Measurements from ENCODE around the gene NOL11.

DNA sequence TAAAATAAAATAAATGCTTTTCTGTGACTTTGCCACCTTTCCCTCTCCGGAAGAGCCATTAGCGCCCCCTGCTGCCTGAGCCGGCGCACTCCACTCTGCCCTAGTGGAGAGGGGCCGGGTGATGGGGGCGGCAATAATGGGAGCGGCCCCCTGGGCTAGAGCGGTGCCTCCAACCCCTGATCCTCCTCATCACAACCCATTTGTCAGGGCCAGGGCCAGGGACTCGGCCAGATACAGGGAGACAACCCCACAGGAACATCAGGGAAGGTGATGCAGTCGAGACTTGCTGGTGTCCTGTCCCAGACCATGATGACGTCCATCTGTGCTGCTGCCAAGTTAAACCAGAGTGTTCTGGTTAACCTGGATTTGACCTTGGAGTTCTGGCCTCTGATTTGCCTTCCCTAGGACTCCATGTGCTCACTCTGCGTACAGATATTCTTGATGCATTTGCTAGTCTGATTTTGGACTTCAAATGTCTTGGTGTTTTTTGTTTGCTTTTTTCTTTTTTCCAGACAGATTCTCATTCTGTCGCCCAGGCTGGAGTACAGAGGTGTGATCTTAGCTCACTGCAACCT, 61.4 kb downstream of the NOL11 start:
- TF ChIP-seq TEAD4 (IDR thresholded peaks at IDR 0.05) (no peak), CREB1 (IDR thresholded peaks at IDR 0.05; ENCODE audit: low read depth) (no peak), TCF12 (IDR thresholded peaks at IDR 0.05; ENCODE audit: low read depth) (no peak), ZBTB7A (IDR thresholded peaks at IDR 0.05; ENCODE audit: low read depth) (peak; percentile 91), CEBPB (IDR thresholded peaks at IDR 0.05) (no peak), EGR1 (IDR thresholded peaks at IDR 0.05) (no peak), TAF1 (IDR thresholded peaks at IDR 0.05; ENCODE audit: low read depth) (no peak), FOXM1 (IDR thresholded peaks at IDR 0.05; ENCODE audit: borderline replicate concordance, low read depth) (no peak), RAD21 (IDR thresholded peaks at IDR 0.05; ENCODE audit: low read depth) (peak; percentile 65)
- TF ChIP-seq, protein P1, sequence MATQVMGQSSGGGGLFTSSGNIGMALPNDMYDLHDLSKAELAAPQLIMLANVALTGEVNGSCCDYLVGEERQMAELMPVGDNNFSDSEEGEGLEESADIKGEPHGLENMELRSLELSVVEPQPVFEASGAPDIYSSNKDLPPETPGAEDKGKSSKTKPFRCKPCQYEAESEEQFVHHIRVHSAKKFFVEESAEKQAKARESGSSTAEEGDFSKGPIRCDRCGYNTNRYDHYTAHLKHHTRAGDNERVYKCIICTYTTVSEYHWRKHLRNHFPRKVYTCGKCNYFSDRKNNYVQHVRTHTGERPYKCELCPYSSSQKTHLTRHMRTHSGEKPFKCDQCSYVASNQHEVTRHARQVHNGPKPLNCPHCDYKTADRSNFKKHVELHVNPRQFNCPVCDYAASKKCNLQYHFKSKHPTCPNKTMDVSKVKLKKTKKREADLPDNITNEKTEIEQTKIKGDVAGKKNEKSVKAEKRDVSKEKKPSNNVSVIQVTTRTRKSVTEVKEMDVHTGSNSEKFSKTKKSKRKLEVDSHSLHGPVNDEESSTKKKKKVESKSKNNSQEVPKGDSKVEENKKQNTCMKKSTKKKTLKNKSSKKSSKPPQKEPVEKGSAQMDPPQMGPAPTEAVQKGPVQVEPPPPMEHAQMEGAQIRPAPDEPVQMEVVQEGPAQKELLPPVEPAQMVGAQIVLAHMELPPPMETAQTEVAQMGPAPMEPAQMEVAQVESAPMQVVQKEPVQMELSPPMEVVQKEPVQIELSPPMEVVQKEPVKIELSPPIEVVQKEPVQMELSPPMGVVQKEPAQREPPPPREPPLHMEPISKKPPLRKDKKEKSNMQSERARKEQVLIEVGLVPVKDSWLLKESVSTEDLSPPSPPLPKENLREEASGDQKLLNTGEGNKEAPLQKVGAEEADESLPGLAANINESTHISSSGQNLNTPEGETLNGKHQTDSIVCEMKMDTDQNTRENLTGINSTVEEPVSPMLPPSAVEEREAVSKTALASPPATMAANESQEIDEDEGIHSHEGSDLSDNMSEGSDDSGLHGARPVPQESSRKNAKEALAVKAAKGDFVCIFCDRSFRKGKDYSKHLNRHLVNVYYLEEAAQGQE (IDR thresholded peaks at IDR 0.05; ENCODE audit: low read depth) = no peak
- TF ChIP-seq, protein P2, sequence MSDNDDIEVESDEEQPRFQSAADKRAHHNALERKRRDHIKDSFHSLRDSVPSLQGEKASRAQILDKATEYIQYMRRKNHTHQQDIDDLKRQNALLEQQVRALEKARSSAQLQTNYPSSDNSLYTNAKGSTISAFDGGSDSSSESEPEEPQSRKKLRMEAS (IDR thresholded peaks at IDR 0.05) = no peak
